ENCODE data around the gene RIOX2. TPM values are rescaled to one million over a fixed set of nuclear protein-coding genes. Genes with fewer than 3 reads are reported as not detected.

RIOX2 gene
- total RNA-seq, 1 experiment from 2014 or later: 28.4 TPM

DNA sequence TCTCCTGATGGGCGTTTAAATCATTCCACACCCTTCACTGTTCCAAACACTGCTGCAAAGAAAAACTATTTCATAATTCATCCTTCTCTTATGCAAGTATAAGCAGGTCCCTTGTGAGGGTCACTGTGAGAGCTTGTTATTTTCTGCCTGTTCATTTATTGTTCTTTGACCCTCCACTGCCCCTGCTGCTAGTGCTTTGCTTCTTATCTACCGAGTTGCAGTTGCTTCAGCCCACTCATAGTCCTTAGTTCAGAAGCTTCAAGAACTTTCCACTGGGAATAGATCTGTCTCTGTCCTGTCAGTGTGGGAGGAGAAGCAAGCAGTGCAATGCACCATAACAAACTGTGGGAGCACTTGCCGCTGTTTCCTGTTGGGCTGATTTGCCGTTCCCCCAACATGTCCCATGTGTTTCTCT is 39.8 kb downstream of the RIOX2 start:
- ChIA-PET CTCF (no interaction called here), POLR2A (ENCODE audit: low non-redundant PET) (no interaction called here)
- H3K9me3 ChIP-seq (ENCODE audit: low read depth, low read length, poor library complexity, severe bottlenecking): no peaks in the 10 kb centered on the region
- H3K36me3 ChIP-seq (ENCODE audit: insufficient read depth, low read length, poor library complexity, severe bottlenecking): no peaks in the 10 kb centered on the region
- H3K27me3 ChIP-seq (replicated peaks; ENCODE audit: insufficient read depth, low read depth, low read length, poor library complexity): no peaks in the 10 kb centered on the region
- intact Hi-C loops (cut with micrococcal nuclease; ENCODE audit: unreplicated experiment): no loop called here
- H3K27ac ChIP-seq (ENCODE audit: low read depth, low read length, poor library complexity, severe bottlenecking): no peak overlapping the region
- no peaks in the 10 kb centered on the region for H3K4me1 ChIP-seq (ENCODE audit: insufficient read depth, low read length, poor library complexity, severe bottlenecking)
- DNase-seq (ENCODE audit: low spot score): no peak
- BruUV-seq (replicated peaks): no TSS peak
- TF ChIP-seq, protein P1, sequence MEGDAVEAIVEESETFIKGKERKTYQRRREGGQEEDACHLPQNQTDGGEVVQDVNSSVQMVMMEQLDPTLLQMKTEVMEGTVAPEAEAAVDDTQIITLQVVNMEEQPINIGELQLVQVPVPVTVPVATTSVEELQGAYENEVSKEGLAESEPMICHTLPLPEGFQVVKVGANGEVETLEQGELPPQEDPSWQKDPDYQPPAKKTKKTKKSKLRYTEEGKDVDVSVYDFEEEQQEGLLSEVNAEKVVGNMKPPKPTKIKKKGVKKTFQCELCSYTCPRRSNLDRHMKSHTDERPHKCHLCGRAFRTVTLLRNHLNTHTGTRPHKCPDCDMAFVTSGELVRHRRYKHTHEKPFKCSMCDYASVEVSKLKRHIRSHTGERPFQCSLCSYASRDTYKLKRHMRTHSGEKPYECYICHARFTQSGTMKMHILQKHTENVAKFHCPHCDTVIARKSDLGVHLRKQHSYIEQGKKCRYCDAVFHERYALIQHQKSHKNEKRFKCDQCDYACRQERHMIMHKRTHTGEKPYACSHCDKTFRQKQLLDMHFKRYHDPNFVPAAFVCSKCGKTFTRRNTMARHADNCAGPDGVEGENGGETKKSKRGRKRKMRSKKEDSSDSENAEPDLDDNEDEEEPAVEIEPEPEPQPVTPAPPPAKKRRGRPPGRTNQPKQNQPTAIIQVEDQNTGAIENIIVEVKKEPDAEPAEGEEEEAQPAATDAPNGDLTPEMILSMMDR (conservative IDR thresholded peaks at IDR 0.05; ENCODE audit: low read depth, low read length): no peak
- no peak for TF ChIP-seq EZH2 (IDR thresholded peaks at IDR 0.05; ENCODE audit: borderline replicate concordance, low read depth, low read length, poor library complexity, severe bottlenecking)
- no peak overlapping the region for H3K4me3 ChIP-seq (ENCODE audit: low read depth, low read length, poor library complexity, severe bottlenecking)

DNA sequence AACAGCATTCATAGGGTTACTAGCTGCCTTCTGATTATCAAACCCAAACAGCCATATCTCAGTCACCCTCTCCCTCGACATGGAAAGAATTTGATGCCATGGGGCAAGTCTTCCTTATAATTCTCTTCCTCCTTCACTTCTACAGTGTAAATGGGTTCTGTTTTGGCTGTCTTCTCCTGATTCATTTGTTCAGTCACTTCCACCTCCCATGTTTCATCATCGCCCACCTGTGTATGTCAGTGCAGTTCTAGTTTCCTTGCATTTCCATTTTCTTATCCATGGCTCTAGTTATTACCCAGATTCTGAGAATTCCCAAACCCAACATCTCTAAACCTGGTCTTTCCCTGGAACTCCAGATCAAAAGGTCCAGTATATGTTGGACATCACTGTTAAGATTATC is 41.0 kb downstream of the RIOX2 start:
- CTCF ChIA-PET: no interaction called here
- TF ChIP-seq EZH2 (IDR thresholded peaks at IDR 0.05; ENCODE audit: borderline replicate concordance, low read depth, low read length, poor library complexity, severe bottlenecking): no peak
- TF ChIP-seq, protein P1 (conservative IDR thresholded peaks at IDR 0.05; ENCODE audit: low read depth, low read length): no peak
- H3K4me3 ChIP-seq (ENCODE audit: low read depth, low read length, poor library complexity, severe bottlenecking): no peak overlapping the region
- no peaks in the 10 kb centered on the region for H3K9me3 ChIP-seq (ENCODE audit: low read depth, low read length, poor library complexity, severe bottlenecking)
- no peak overlapping the region for H3K27ac ChIP-seq (ENCODE audit: low read depth, low read length, poor library complexity, severe bottlenecking)
- POLR2A ChIA-PET (ENCODE audit: low non-redundant PET): no interaction called here
- BruUV-seq (replicated peaks): no TSS peak
- DNase-seq (ENCODE audit: low spot score): no peak
- intact Hi-C loops (cut with micrococcal nuclease; ENCODE audit: unreplicated experiment): no loop called here
- no peaks in the 10 kb centered on the region for H3K27me3 ChIP-seq (replicated peaks; ENCODE audit: insufficient read depth, low read depth, low read length, poor library complexity)
- H3K36me3 ChIP-seq (ENCODE audit: insufficient read depth, low read length, poor library complexity, severe bottlenecking): no peaks in the 10 kb centered on the region
- H3K4me1 ChIP-seq (ENCODE audit: insufficient read depth, low read length, poor library complexity, severe bottlenecking): no peaks in the 10 kb centered on the region

DNA sequence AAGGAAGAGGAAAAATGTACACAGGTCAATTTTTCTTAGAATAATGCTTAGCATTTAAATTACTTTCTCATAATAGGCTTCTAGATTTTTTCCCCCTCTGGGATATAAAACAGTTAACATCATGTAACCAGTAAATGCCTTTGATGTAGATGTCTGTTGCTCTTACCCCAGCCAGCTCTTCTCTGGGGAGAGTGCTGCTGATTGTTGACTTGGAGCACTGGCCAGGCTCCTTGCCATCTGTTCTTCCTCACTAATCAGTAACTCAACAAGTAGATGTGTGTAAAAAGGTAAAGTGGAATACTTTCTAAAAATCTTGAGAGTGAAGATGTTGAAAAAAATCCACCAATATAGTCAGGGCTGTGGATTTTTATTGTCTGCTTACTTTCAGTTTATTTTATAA is 42.2 kb downstream of the RIOX2 start:
- DNase-seq (ENCODE audit: low spot score): no peak
- H3K4me1 ChIP-seq (ENCODE audit: insufficient read depth, low read length, poor library complexity, severe bottlenecking): no peaks in the 10 kb centered on the region
- no peaks in the 10 kb centered on the region for H3K36me3 ChIP-seq (ENCODE audit: insufficient read depth, low read length, poor library complexity, severe bottlenecking)
- no peak for TF ChIP-seq EZH2 (IDR thresholded peaks at IDR 0.05; ENCODE audit: borderline replicate concordance, low read depth, low read length, poor library complexity, severe bottlenecking)
- TF ChIP-seq, protein P1 (conservative IDR thresholded peaks at IDR 0.05; ENCODE audit: low read depth, low read length): no peak
- no peaks in the 10 kb centered on the region for H3K9me3 ChIP-seq (ENCODE audit: low read depth, low read length, poor library complexity, severe bottlenecking)
- no TSS peak for BruUV-seq (replicated peaks)
- no peak overlapping the region for H3K4me3 ChIP-seq (ENCODE audit: low read depth, low read length, poor library complexity, severe bottlenecking)
- intact Hi-C loops (cut with micrococcal nuclease; ENCODE audit: unreplicated experiment): no loop called here
- CTCF ChIA-PET: no interaction called here
- no peak overlapping the region for H3K27ac ChIP-seq (ENCODE audit: low read depth, low read length, poor library complexity, severe bottlenecking)
- POLR2A ChIA-PET (ENCODE audit: low non-redundant PET): no interaction called here
- no peaks in the 10 kb centered on the region for H3K27me3 ChIP-seq (replicated peaks; ENCODE audit: insufficient read depth, low read depth, low read length, poor library complexity)

Measured in A673 (cell line).